IMR-90 (cell line): Measurements from ENCODE around the gene SYNRG. TPM values are rescaled to one million over a fixed set of nuclear protein-coding genes. Genes with fewer than 3 reads are reported as not detected.
A peak's percentile ranks its signal among the peaks of the same experiment; 100 is the strongest.

Source experiments
- ATAC-seq: fragments of 200-7000 bp; cut with Tn5 transposase; 2 replicates; pipeline ENCODE4 v1.9.1; 2020; ENCODE audit warnings: low read depth, mild to moderate bottlenecking, moderate library complexity
- BruUV-seq: library from RNA; stranded (reverse); fragments of 400-500 nt; replicated peaks from 2 replicates; lab custom pipeline; 2021; lab: Mats Ljungman, UMichigan
- CTCF ChIA-PET: fragments of 300-600 bp; formaldehyde crosslinking; extraction: SDS; loops from one replicate; lab custom pipeline; 2021; ENCODE audit warnings: antibody characterized with exemption; lab: Yijun Ruan, JAX
- POLR2A ChIA-PET: fragments of 300-600 bp; sonication (Branson Sonifier 250); formaldehyde crosslinking; loops from one replicate; lab custom pipeline; 2022; ENCODE audit warnings: antibody characterized with exemption; ENCODE audit not compliant: unreplicated experiment; lab: Charles Lee
- DNase-seq: peaks from one replicate; pipeline ENCODE4 v3.0.0; 2013
- H2AFZ ChIP-seq: replicated peaks from 2 replicates; pipeline ENCODE3; 2013; ENCODE audit warnings: low read length, mild to moderate bottlenecking; ENCODE audit not compliant: poor library complexity
- H2AK5ac ChIP-seq: 2 replicates; pipeline ENCODE4 v1.6.1; 2013; ENCODE audit warnings: low read depth, low read length, inconsistent platforms
- H2AK9ac ChIP-seq: replicated peaks from 2 replicates; pipeline ENCODE3; 2013; ENCODE audit warnings: mild to moderate bottlenecking, low read depth, low read length, moderate library complexity; ENCODE audit not compliant: poor library complexity
- H2BK120ac ChIP-seq: 2 replicates; pipeline ENCODE4 v1.6.1; 2013; ENCODE audit warnings: low read depth, low read length, inconsistent platforms
- H2BK15ac ChIP-seq: 3 replicates; pipeline ENCODE4 v1.6.1; 2013; ENCODE audit warnings: low read depth, low read length, inconsistent platforms
- H2BK20ac ChIP-seq: 2 replicates; pipeline ENCODE4 v1.6.1; 2013; ENCODE audit warnings: low read depth, mild to moderate bottlenecking, inconsistent platforms, low read length, moderate library complexity
- H2BK5ac ChIP-seq: 2 replicates; pipeline ENCODE4 v1.6.1; 2013; ENCODE audit warnings: mild to moderate bottlenecking, low read depth, low read length, inconsistent platforms; ENCODE audit not compliant: poor library complexity, severe bottlenecking
- H3K14ac ChIP-seq: replicated peaks from 2 replicates; pipeline ENCODE4 v1.6.1; 2013; ENCODE audit warnings: low read depth, low read length, inconsistent platforms
- H3K18ac ChIP-seq: 2 replicates; pipeline ENCODE4 v1.6.1; 2013; ENCODE audit warnings: low read depth, low read length, control low read depth
- H3K23ac ChIP-seq: 2 replicates; pipeline ENCODE4 v1.6.1; 2013; ENCODE audit warnings: low read depth, low read length, inconsistent platforms
- H3K27ac ChIP-seq: 2 replicates; pipeline ENCODE4 v1.5.1; 2013; ENCODE audit warnings: mild to moderate bottlenecking, control low read depth, low read length; ENCODE audit not compliant: insufficient read depth
- H3K27me3 ChIP-seq: 2 replicates; pipeline ENCODE4 v1.6.1; 2013; ENCODE audit warnings: low read length; ENCODE audit not compliant: control insufficient read depth, insufficient read depth
- H3K36me3 ChIP-seq: 2 replicates; pipeline ENCODE4 v1.6.1; 2013; ENCODE audit warnings: low read length, mixed read lengths; ENCODE audit not compliant: control insufficient read depth, insufficient read depth
- H3K4ac ChIP-seq: 2 replicates; pipeline ENCODE4 v1.6.1; 2013; ENCODE audit warnings: low read depth, low read length, inconsistent platforms
- H3K4me1 ChIP-seq: 2 replicates; pipeline ENCODE4 v1.6.1; 2013; ENCODE audit warnings: low read length, mixed read lengths; ENCODE audit not compliant: control insufficient read depth, insufficient read depth
- H3K4me2 ChIP-seq: 2 replicates; pipeline ENCODE4 v1.6.1; 2013; ENCODE audit warnings: low read depth, mild to moderate bottlenecking, control low read depth, low read length, moderate library complexity
- H3K4me3 ChIP-seq: 2 replicates; pipeline ENCODE4 v1.5.1; 2013; ENCODE audit warnings: low read depth, mild to moderate bottlenecking, control low read depth, low read length, moderate library complexity; ENCODE audit not compliant: insufficient read depth
- H3K56ac ChIP-seq: 2 replicates; pipeline ENCODE4 v1.6.1; 2013; ENCODE audit warnings: low read length, inconsistent platforms; ENCODE audit not compliant: insufficient read depth; ENCODE audit errors: extremely low read depth
- H3K79me1 ChIP-seq, 2 experiments: 2 replicates each; pipeline ENCODE4 v1.6.1; 2013; ENCODE audit warnings: low read length in 2 of 2, inconsistent platforms in 1 of 2, low read depth in 1 of 2
- H3K9ac ChIP-seq: 2 replicates; pipeline ENCODE4 v1.6.1; 2013; ENCODE audit warnings: low read depth, low read length, control low read depth
- H3K9me1 ChIP-seq: 2 replicates; pipeline ENCODE4 v1.6.1; 2013; ENCODE audit warnings: low read length, inconsistent platforms; ENCODE audit not compliant: insufficient read depth
- H3K9me3 ChIP-seq: 2 replicates; pipeline ENCODE4 v1.6.1; 2013; ENCODE audit warnings: low read length; ENCODE audit not compliant: control insufficient read depth, insufficient read depth
- H4K20me1 ChIP-seq: 2 replicates; pipeline ENCODE4 v1.6.1; 2013; ENCODE audit warnings: low read length, inconsistent platforms; ENCODE audit not compliant: insufficient read depth
- H4K5ac ChIP-seq: 2 replicates; pipeline ENCODE4 v1.6.1; 2013; ENCODE audit warnings: mild to moderate bottlenecking, low read depth, low read length, control low read depth
- H4K8ac ChIP-seq, 2 experiments: 2 replicates each; pipeline ENCODE4 v1.6.1; 2013; ENCODE audit warnings: low read depth in 2 of 2, low read length in 2 of 2, control low read depth in 1 of 2, inconsistent platforms in 1 of 2
- H4K91ac ChIP-seq: 2 replicates; pipeline ENCODE4 v1.6.1; 2013; ENCODE audit warnings: low read depth, low read length, inconsistent platforms; ENCODE audit not compliant: insufficient read depth
- BHLHE40 ChIP-seq: fragments of 150-350 bp; IDR thresholded peaks from 2 replicates; pipeline ENCODE4 v1.6.1; 2016; ENCODE audit warnings: mild to moderate bottlenecking, low read depth, low read length
- CEBPB ChIP-seq: IDR thresholded peaks from 2 replicates; pipeline ENCODE4 v1.6.1; 2012; ENCODE audit warnings: low read depth, low read length, improper control_type of control experiment
- CHD1 ChIP-seq: IDR thresholded peaks from 2 replicates; pipeline ENCODE4 v1.6.1; 2012; ENCODE audit warnings: low read depth, low read length, improper control_type of control experiment
- CTCF ChIP-seq: conservative IDR thresholded peaks from 2 replicates; pipeline ENCODE4 v1.5.1; 2012; ENCODE audit warnings: mild to moderate bottlenecking, low read depth, low read length, improper control_type of control experiment
- FOS ChIP-seq: fragments of 150-350 bp; IDR thresholded peaks from 2 replicates; pipeline ENCODE4 v1.6.1; 2016; ENCODE audit warnings: low read depth, low read length
- MAFK ChIP-seq: IDR thresholded peaks from 2 replicates; pipeline ENCODE4 v1.6.1; 2012; ENCODE audit warnings: low read depth, low read length, improper control_type of control experiment
- MAZ ChIP-seq: IDR thresholded peaks from 2 replicates; pipeline ENCODE4 v1.6.1; 2012; ENCODE audit warnings: low read depth, mild to moderate bottlenecking, low read length, improper control_type of control experiment, moderate library complexity, borderline replicate concordance
- MXI1 ChIP-seq: IDR thresholded peaks from 2 replicates; pipeline ENCODE4 v1.6.1; 2012; ENCODE audit warnings: low read depth, mild to moderate bottlenecking, low read length, moderate library complexity, borderline replicate concordance
- NFE2L2 ChIP-seq: fragments of 150-350 bp; IDR thresholded peaks from 2 replicates; pipeline ENCODE4 v1.6.1; 2016; ENCODE audit warnings: low read depth, mild to moderate bottlenecking, low read length
- POLR2A ChIP-seq: IDR thresholded peaks from 2 replicates; pipeline ENCODE4 v1.6.1; 2012; ENCODE audit warnings: mild to moderate bottlenecking, low read depth, low read length
- RAD21 ChIP-seq: IDR thresholded peaks from 2 replicates; pipeline ENCODE4 v1.6.1; 2012; ENCODE audit warnings: low read length, improper control_type of control experiment
- RCOR1 ChIP-seq: IDR thresholded peaks from 2 replicates; pipeline ENCODE4 v1.6.1; 2012; ENCODE audit warnings: mild to moderate bottlenecking, low read length, improper control_type of control experiment; ENCODE audit not compliant: insufficient replicate concordance
- RFX5 ChIP-seq: IDR thresholded peaks from 2 replicates; pipeline ENCODE4 v1.8.0; 2012; ENCODE audit warnings: low read depth, mild to moderate bottlenecking, low read length, moderate library complexity
- SMC3 ChIP-seq: fragments of 150-350 bp; IDR thresholded peaks from 2 replicates; pipeline ENCODE4 v1.6.1; 2016; ENCODE audit warnings: low read depth, mild to moderate bottlenecking, antibody characterized with exemption, low read length, moderate library complexity
- WGBS, 2 experiments: methylation state at CpG; one replicate each; pipeline versions ENCODE4 v1.1.5 to v1.1.7; 2013; ENCODE audit warnings: missing lambda C conversion rate in 2 of 2; ENCODE audit not compliant: insufficient read length in 1 of 2; ENCODE audit errors: extremely low coverage in 2 of 2; 5-methylcytosine and 5-hydroxymethylcytosine counted together
- dilution Hi-C: fragments of 300-500 bp; cut with HindIII; formaldehyde crosslinking; loops from one replicate; pipeline ENCODE4 v1.14.3; 2018; ENCODE audit warnings: low sequenced_read_pairs; ENCODE audit not compliant: unreplicated experiment
- in situ Hi-C: fragments of 300-500 bp; cut with MboI; formaldehyde crosslinking; loops from 3 replicates; pipeline ENCODE4 v1.14.3; 2019; ENCODE audit warnings: low sequenced_read_pairs, inconsistent platforms, mixed read lengths
- intact Hi-C: fragments of 100-400 bp; cut with micrococcal nuclease; formaldehyde crosslinking; loops from 2 replicates; pipeline ENCODE4 v1.10.0; 2022
- polyA plus RNA-seq, 3 experiments: library from polyadenylated mRNA; depleted of rRNA; stranded (reverse); fragments of >200 nt; gene quantifications; 2 replicates each; pipeline ENCODE4 v1.2.3, GENCODE V29; 2012; ENCODE audit warnings: low replicate concordance in 1 of 3
- total RNA-seq: library from RNA; depleted of rRNA; stranded (reverse); fragments of >200 nt; gene quantifications from 2 replicates; pipeline ENCODE4 v1.2.3, GENCODE V29; 2012
- TF ChIP-seq, protein P1 (sequence below): fragments of 150-350 bp; IDR thresholded peaks from 2 replicates; pipeline ENCODE4 v1.6.1; 2016; ENCODE audit warnings: low read depth, mild to moderate bottlenecking, low read length, moderate library complexity, borderline replicate concordance
- TF ChIP-seq, protein P2 (sequence below): fragments of 150-350 bp; IDR thresholded peaks from 2 replicates; pipeline ENCODE4 v1.6.1; 2017; ENCODE audit warnings: mild to moderate bottlenecking, antibody characterized with exemption, low read length, low read depth

SYNRG gene
- total and polyA plus RNA-seq, 2 of the 4 experiments (the other 2 are of a cell fraction) = 11.7 to 15.2 TPM

DNA sequence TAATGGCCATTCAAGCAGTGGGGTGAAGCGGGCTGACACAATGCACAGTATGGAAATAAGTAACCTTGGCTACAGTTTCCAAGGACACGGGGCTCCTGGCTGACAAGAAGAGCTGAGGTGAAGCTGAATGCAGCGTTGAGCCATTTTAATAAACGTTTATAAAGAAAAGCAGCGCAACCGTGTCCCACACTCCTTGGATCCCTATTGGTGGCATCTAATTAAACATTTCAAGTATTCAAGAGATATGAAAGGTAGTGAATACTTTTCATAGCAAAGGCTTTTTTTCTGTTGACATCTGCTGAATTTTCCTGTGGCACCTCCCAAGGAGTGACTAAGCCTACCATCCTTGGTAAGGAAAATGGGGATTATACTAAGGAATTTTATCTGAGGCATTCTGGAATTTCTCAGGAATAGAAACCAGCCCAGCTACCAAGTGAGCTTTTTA lies 93.1 kb downstream of the SYNRG start:
- Histone ChIP-seq H3K79me1 (peaks cover 21 to 81% of the 10 kb centered on the region in 2 experiments), H2AFZ (no peak overlapping the region), H3K18ac (no peak overlapping the region), H3K4ac (peak overlapping the region; percentile 14; the same call in 1 of the 2 replicates), H3K27ac (peak overlapping the region; percentile 17; the same call in 1 of the 2 replicates), H3K14ac (0 out of 2 replicates have a peak overlapping the region, but pooled peaks have one; percentile 14), H3K4me1 (peaks cover 20% of the 10 kb centered on the region), H2BK15ac (no peak overlapping the region), H3K56ac (no peak overlapping the region), H4K8ac (peak overlapping the region in 1 of 2 experiments; percentile 27; a peak in 2 of 4 replicates), H4K20me1 (peaks cover 48% of the 10 kb centered on the region), H3K9me1 (peaks cover 36% of the 10 kb centered on the region), H2AK9ac (no peak overlapping the region), H3K4me2 (no peak overlapping the region), H4K5ac (no peak overlapping the region), H2AK5ac (no peak overlapping the region), H3K9me3 (no peaks in the 10 kb centered on the region), H2BK5ac (peak overlapping the region; percentile 11), H3K9ac (no peak overlapping the region), H2BK20ac (no peak overlapping the region; the same call in 1 of the 2 replicates), H3K36me3 (peaks cover 43% of the 10 kb centered on the region), H4K91ac (peak overlapping the region; percentile 8; the same call in 1 of the 2 replicates), H3K23ac (no peak overlapping the region), H3K4me3 (no peak overlapping the region), H2BK120ac (no peak overlapping the region), H3K27me3 (no peaks in the 10 kb centered on the region)
- dilution Hi-C loops (no loop called here), in situ Hi-C loops (no loop called here), intact Hi-C loops (no loop called here)
- TF ChIP-seq, protein P1, sequence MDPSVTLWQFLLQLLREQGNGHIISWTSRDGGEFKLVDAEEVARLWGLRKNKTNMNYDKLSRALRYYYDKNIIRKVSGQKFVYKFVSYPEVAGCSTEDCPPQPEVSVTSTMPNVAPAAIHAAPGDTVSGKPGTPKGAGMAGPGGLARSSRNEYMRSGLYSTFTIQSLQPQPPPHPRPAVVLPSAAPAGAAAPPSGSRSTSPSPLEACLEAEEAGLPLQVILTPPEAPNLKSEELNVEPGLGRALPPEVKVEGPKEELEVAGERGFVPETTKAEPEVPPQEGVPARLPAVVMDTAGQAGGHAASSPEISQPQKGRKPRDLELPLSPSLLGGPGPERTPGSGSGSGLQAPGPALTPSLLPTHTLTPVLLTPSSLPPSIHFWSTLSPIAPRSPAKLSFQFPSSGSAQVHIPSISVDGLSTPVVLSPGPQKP = no peak
- TF ChIP-seq RFX5 = no peak
- no peak for TF ChIP-seq CTCF
- TF ChIP-seq CHD1 = no peak
- no peak for TF ChIP-seq RCOR1
- no peak for TF ChIP-seq FOS
- TF ChIP-seq MXI1 = no peak
- no peak for TF ChIP-seq POLR2A
- no peak for TF ChIP-seq MAFK
- TF ChIP-seq RAD21 = no peak
- TF ChIP-seq, protein P2, sequence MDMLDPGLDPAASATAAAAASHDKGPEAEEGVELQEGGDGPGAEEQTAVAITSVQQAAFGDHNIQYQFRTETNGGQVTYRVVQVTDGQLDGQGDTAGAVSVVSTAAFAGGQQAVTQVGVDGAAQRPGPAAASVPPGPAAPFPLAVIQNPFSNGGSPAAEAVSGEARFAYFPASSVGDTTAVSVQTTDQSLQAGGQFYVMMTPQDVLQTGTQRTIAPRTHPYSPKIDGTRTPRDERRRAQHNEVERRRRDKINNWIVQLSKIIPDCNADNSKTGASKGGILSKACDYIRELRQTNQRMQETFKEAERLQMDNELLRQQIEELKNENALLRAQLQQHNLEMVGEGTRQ = no peak
- no peak for TF ChIP-seq SMC3
- TF ChIP-seq BHLHE40 = no peak
- TF ChIP-seq CEBPB = no peak
- no peak for TF ChIP-seq NFE2L2
- TF ChIP-seq MAZ = no peak
- no TSS peak for BruUV-seq
- POLR2A ChIA-PET = no interaction called here
- DNase-seq = peak; percentile 50
- 75% methylated on average over 2 of the region's 6 CpGs; no CpG with 5 or more reads in 1 of the 2 experiments for WGBS, 2 experiments
- ATAC-seq = peak; percentile 57
- CTCF ChIA-PET = interaction anchor here (0.6 to 1.1 kb wide), 3 partner anchors 65 to 143 kb away, joined by 3 to 7 read pairs (median 3); no protein-coding TSS in a partner anchor
